ENCODE measurements around the gene NR6A1.

DNA sequence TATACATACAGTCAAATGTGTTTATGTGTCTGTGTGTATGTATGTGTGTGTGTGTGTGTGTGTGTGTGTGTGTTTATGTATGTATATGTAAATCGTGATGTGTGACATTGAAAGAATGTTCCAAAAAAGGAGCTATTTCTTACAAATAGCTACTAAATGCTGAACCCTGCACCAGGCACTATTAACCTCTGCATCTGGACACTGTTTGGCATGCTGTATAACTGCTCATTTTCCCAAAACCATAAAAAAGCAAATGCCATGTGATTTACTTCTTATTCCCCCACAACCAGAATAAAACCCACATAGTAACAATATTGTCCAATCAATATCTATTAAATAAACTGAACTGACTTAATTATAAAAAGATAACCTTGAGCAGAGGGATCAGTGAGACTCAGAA is 91.1 kb downstream of the NR6A1 start:
- TF ChIP-seq KLF9 (tag by site-specific recombination; IDR thresholded peaks at IDR 0.05; ENCODE audit: low read depth): no peak
- TF ChIP-seq ELK4 (IDR thresholded peaks at IDR 0.05; ENCODE audit: borderline replicate concordance, low read depth, low read length): no peak
- TF ChIP-seq ZNF449 (tag by site-specific recombination; IDR thresholded peaks at IDR 0.05): no peak
- TF ChIP-seq CTCF (tag by site-specific recombination; IDR thresholded peaks at IDR 0.05): no peak
- no peak for TF ChIP-seq OVOL3 (tag by site-specific recombination; IDR thresholded peaks at IDR 0.05)
- no peak for TF ChIP-seq ZNF23 (tag by site-specific recombination; IDR thresholded peaks at IDR 0.05; ENCODE audit: borderline replicate concordance)
- TF ChIP-seq ZNF404 (tag by site-specific recombination; IDR thresholded peaks at IDR 0.05): no peak
- no peak for TF ChIP-seq RBAK (tag by site-specific recombination; IDR thresholded peaks at IDR 0.05)
- TF ChIP-seq PRDM1 (tag by site-specific recombination; IDR thresholded peaks at IDR 0.05): no peak
- no peak for TF ChIP-seq ZNF292 (tag by site-specific recombination; IDR thresholded peaks at IDR 0.05; ENCODE audit: borderline replicate concordance, low read depth)

Data from HEK293 (cell line).